ENCODE results near the gene SQOR.

Gene SQOR

DNA sequence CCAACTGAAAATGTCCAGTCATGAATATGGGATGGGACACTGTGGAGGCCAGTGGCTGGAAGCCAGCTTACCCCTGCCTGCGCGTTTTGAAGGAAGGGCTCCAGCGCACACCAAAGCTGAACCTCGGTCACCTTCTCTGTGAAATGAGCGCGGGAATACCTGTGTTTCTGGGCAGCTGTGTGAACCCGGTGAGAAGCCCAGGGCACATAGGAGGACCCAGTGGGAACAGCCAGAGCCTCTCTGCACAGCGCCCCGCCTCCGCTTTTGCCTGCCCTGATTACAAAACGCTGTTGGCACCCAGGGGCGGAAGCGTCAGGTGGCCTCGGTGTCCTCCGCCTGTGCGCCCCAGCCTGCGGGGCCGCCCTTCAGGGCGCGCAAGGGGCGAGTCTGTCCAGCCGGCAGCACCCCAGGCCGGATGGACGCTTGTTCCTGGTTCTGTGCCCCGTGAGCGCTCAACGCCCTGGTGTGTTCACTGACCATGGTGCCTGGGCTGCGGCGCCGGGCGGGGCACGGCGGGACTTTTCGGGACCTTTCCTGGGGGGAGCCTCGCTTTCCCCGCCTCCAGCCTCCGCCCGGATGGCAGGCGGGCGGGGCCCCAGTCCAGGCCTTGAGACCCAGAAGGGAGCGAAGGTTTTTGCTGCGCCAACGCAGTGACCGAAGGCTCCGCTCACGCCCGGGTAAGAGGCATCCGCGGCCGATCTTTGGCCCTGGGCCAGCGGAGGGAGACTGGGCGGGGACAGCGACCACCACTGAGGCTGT is at the start of gene SQOR:
SQOR (plus strand) TSS at position 598 of the 759 bp plus-strand sequence. CDS start 23,895 bp downstream, outside the sequence.
- DNase-seq = peak; percentile 83

DNA sequence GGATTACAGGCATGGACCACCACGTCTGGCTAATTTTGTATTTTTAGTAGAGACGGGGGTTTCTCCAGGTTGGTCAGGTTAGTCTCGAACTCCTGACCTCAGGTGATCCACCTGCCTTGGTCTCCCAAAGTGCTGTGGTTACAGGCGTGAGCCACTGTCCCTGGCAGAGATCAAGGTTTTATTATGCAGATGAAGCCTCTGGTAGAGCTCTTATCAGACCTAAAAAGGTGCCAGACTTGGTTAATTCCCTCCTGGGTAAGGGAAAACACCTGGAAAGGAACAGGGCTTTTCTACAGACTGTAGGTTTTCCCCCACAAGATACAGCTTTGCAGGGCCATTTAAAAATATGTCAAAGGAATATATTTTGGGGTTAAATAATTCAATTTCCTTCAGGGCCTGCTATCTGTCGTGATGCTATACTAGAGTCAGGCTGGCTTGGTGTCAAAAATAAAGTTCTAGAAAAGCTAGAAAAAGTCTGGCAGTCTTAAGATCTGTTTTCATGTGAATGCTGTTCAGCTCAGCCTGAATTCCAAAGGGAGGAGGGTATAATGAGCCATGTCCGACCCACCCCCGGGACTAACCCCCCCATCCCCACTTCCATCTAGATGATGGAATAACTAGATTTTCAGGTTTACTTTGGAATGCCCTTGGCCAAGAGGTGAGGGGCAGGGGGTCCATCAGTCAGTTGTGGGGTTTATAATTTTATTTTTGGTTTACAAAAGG is 49.6 kb upstream of the SQOR start:
- DNase-seq = no peak

DNA sequence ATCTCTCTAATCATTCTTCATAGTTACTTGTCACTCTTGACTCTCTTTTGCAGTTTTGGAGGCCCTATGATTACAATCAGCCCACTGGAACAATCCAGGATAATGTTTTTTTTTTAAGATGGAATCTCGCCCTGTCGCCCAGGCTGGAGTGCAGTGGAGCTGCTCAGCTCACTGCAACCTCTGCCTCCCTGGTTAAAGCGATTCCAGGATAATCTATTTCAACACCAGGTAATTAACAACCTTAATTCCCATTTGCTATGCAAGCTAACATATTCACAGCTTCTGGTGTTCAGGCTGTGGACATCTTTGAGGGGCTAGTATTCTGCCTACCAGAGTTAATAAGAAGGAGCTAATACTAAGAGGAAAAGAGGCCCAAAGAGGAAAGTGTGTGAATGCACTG is 48.7 kb upstream of the SQOR start:
- no peak for DNase-seq

DNA sequence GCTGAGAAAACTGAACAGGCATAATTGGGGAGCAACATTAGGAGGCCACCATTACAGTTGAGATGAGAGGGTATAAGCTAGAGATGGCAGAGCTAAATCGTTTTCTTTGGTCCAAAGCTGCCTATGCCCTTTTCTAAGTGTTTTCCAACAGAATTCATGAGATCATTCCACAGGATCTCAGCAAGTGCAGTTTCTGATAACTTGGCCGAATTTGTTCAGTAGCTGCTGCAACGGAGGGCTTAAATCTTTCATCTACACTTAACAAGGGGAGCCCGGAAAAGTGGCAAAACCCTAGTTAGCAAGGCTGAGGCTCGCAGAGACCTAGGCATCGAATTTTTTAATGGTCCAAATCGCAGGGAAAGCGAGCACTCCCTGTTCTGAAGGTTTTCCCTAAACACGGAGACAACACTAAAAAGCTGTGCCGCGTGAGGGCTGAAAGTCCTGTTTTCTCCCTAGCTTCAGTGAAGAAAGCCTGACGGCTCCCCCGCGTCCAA is 48.2 kb upstream of the SQOR start:
- DNase-seq = no peak

DNA sequence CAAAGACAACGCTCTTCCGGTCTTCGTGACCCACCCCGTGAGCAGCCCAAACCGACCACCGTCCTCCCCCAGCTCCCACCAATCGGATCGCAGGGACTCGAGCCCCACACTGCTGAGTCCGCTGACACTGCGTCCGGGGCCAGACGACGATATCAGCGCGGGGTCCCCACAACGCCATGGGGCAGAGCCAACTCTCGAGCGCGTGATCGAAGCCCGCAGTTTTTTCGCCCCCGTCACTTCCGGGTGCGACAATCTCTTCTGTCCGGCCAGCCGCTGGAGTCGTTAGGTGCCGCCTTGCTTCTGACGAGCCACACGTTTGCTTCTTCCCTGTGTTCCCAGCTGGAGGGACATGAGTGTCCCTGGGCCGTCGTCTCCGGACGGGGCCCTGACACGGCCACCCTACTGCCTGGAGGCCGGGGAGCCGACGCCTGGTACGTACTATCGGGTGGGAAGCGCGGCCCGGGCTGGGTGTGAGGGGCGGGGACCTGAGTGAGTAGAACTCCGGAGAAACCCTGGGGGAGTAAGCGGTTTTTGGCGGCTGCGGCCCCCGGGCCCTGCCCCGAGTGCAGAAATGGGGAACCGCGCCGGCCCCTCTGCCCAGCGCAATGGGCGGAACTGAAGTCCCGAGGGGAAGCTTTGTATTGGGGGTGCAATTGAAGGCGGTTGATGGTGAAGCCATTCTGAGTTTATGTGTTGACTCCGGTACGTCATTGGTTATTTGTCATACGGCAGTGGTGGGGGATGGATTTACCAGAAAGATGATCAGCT is 47.5 kb upstream of the SQOR start, which contains the start of gene BLOC1S6:
BLOC1S6 (plus strand) TSS at position 285 of the 768 bp plus-strand sequence; CDS start at position 350, 65 bp downstream.
- peak; percentile 92 for DNase-seq

DNA sequence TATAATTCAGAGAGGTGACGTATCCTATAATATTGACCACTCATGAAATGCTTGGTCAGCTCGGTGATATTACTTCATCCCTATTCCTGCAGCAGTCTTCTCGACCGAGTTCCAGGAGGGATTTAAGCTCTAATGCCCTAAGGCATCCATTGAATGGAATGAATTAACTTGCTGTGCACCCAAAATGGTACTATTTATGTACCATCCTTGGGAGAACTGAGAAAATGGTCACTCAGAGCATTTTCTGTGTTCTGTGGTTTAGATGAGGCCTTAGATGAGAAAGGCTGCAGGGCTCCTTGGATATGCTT is 47.0 kb upstream of the SQOR start:
- DNase-seq = no peak

DNA sequence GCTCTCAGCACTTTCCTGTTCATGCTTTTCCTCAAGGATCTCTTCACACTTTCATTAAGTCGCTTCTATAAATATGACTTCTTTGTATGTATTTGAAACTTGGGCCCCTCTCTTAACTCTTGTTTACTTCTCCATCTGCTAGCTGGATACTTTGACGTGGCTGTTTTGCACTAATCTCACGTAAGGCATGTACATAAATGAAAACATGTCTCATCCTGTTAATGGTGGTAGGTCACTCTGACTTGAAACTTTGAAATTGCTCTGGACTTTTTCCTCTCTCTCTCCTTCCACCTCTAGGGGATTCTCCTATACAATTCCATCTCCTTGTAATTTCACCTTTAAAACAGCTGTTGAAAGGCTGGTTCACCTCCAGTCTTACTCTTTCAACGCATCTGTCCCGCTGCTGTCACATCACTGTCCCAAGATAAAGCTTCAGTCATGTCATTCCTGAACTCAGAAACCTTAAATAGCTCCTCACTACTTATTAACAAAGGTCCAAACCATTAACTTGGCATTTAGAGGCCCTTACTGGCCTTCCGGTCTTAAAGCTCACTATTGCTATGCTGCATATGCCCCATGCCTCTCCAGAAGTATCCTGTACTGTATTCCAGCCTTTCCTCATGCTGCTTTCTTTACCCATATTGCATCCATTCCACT is 46.5 kb upstream of the SQOR start:
- DNase-seq = no peak

DNA sequence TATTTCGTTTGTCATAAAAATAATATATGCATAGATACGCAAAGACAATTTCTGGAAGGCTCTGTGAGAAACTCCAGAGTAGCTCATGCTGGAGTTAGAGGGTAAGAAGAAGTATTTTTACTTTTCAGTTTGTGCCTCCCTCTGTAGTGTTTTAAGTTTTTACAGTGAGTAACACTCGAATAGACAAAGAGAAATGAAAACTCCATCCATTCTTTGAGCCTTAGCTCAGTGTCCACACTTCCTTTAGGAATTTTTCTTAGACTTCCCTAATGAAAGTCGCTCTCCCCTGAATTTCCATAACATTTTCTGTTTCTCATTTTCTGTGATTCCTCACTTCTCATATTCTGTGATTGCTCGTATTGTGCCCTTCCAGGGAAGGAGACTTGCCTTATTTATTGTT is 45.6 kb upstream of the SQOR start:
- no peak for DNase-seq

DNA sequence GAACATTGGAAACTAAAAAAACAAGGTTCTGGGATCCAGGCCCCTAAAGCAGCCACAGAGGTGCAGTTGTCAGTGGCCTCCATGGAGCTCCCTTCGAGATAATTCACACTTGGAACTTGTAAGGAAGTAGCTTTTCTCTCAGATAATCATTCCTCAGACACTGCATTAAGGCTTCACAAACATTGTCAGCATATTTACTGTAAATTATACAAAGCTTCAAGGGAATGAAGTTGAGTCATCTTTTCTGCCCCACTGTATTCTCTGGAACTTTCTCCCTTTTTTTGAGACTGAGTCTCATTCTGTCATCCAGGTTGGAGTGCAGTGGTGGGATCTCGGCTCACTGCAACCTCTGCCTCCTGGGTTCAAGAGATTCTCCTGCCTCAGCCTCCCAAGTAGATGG is 40.5 kb upstream of the SQOR start:
- no peak for DNase-seq

DNA sequence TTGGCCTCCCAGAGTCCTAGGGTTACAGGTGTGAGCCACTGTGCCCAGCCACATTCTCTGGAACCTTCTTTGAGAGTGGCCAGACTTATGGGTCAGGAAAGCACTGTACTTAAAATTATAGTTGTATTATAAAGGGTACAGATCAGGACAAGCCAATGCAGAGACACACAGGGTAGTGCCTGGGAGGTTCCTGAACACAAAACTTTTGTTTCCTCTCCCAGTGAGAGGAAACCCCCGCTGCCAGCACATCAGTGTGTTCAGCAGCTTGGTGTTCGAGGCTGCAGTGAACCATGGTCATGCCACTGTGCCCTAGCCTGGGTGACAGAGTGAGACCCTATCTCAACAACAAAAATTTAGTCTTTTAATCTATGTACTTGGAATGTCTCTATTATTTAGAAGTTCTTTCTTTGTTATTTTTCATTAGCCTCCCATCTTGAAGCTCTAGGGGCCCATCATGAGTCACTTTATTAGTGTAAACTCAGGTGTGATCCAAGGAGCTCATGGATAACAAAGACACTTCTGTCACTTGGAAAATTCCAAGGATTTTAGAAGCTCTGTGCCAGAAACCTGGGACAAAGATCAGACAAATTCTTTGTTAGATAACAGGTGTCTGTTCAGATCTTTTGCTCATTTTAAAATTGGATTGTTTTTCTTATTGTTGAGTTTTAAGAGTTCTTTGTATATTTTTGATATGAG is 39.8 kb upstream of the SQOR start:
- no peak for DNase-seq

DNA sequence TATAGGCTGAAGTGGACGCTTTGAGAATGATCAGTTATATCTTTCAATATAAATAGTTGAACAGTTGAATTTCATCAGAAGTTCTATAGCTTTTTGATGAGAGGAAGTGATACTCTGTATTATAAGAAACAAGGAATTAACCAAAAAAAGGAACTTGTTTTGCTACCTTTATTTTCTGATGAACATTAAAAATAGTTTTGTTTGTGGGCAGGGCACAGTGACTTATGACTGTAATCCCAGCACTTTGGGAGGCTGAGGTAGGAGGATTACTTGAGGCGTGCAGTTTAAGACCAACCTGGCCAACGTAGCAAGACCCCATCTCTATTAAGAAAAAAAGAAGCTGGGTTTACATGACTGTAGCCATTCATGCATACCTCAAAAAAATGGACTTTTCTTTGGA is 30.9 kb upstream of the SQOR start:
- no peak for DNase-seq

DNA sequence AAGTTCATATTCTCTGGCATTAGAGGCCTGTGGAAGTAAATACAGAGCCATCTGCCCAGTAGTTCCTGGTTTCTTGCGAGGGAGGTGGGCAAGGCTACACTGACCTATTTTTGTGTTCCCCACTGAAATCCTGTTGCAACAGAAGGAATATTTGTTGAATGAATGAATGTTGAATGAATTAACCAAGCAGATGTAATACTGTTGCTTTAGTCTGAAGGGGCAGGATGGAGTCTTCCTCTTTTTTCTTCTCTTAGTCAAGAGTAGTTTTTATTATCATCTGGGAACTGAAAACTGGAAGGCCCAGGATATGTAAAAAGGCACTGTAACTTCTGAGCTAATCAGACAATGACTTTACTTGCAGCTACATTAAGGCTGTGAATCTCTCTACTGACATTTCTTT is 30.5 kb upstream of the SQOR start:
- DNase-seq = no peak

DNA sequence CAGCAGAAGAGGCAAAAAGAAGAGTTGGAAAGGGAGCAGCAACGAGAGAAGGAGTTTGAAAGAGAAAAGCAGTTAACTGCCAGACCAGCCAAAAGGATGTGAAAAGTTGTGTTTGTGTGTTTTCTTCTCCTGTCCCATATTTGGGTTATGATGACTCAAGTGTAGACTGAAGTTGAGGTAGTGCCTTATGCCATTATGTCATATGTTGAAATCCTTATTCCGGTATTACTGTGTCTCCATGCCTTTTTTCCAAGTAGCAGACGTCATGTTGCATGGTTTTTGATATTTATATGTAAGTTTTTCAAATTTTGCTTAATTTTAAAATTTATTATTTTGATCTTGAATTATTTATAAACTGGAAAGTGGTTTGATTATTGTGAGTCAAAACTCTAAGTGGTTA is 28.4 kb upstream of the SQOR start:
- DNase-seq = no peak

DNA sequence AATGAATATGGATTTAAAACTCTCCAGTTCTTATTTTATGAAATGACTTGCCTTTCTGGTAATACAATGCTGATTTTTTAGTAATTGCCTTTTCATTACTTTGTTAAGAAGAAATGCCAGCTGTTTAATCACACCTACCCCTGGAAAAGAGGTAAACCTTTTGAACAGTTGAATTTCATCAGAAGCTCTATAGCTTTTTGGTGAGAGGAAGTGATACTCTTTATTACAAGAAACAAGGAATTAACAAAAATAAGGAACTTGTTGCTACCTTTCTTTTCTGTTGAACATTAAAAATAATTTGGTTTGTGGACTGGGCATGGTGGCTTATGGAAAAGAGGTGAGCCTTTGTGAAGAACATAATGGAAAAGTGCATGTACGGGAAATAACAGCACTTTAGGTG is 28.0 kb upstream of the SQOR start:
- DNase-seq = no peak

DNA sequence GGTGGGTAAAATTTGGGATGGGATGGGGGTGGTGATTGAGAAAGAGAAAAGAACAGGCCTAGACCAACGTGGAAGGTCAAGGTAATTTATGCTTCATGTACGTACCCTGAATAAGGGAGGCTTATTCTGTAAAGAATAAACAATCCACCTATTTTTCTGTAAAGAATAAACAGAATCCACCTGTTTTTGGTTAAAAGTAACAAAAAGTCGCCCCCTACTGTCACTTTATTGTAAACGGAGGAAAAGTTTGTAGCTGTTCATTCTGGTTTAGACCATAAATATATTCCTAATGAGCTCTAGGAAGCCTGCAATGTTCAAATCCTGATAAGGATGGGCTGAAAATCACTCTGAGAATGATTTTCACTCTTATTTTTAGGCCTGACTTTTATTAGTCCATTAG is 23.5 kb upstream of the SQOR start:
- DNase-seq = no peak

DNA sequence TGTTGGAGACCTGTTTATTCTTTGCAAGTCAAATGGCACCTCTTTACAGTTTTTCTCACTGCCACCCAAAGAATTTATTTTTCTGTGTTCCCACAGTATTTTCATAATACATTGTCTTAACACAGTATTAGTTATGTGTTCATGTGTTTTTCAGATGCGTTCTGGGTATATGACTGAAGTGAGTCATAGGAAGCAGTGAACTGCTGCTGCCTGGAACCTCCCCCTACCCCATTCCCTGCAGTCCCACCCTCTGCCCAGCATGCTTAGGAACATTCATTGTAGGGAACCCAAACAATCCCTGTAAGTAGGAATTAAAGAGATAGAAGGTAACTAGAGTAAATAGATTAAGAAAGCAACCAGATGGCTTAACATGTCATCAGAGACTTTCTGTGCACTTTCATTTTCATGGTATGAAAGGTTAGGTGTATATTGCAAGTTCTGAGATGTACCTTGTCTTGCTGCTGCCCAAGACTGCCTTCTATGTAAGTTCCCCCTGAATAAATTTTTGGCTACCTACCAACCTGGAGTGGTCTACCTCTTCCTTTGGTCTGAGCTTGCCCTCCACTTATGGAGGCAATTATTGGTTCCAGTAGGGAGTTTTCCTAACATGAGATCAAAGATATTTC is 21.9 kb upstream of the SQOR start:
- peak; percentile 40 for DNase-seq

DNA sequence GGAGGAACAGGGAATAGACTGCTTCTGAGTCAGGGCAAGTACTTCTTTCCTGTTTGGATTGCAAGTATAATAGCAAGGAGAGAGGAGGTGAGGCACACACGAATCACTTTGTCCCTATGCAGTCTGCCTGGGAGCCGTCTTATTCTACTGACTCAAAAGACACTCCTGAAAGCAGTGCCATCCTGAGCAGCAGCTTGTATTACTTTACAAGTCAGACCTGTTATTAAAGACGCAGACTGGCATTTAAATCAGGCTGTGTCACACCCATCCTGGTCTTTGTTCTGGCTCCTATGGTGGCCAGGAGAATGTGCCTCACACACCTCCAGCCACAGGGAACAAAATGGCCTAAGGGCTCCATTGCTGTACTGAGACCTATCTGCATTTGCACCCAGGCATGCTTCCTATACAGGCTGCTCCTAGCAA is 17.9 kb upstream of the SQOR start:
- DNase-seq = no peak

DNA sequence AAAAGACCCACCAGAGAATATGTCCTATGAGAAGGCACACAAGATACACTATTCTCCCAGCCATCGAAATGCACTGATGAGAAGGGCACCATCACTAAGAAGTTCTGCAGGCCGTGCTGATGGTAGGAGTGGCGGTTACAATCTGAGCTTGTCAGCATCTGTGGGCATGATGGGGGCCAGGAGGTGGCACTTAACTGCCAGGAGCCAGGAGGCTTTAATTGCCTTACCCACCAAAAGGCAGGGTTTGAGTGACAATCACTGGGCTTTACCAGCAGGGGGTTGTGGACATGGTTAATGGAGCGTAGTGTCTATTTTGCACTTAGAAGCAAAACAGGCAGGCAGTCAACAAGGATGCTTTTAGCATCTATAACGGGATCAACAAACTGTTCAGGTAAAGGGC is 16.0 kb upstream of the SQOR start:
- DNase-seq = no peak

DNA sequence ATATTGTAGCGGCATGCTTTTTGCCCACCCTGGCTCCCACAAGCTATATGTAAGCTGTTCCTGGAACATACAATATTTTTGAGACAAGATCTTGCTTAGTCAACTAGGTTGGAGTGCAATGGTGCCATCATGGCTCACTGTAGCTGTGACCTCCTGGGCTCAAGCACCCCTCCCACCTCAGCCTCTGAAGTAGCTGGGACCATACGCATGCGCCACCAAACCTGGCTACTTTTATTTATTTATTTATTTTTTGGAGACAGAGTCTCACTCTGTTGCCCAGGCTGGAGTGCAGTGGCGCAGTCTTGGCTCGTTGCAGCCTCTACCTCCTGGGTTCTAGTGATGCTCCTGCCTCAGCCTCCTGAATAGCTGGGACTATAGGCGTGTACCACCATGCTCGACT is 6.7 kb upstream of the SQOR start:
- DNase-seq = no peak

DNA sequence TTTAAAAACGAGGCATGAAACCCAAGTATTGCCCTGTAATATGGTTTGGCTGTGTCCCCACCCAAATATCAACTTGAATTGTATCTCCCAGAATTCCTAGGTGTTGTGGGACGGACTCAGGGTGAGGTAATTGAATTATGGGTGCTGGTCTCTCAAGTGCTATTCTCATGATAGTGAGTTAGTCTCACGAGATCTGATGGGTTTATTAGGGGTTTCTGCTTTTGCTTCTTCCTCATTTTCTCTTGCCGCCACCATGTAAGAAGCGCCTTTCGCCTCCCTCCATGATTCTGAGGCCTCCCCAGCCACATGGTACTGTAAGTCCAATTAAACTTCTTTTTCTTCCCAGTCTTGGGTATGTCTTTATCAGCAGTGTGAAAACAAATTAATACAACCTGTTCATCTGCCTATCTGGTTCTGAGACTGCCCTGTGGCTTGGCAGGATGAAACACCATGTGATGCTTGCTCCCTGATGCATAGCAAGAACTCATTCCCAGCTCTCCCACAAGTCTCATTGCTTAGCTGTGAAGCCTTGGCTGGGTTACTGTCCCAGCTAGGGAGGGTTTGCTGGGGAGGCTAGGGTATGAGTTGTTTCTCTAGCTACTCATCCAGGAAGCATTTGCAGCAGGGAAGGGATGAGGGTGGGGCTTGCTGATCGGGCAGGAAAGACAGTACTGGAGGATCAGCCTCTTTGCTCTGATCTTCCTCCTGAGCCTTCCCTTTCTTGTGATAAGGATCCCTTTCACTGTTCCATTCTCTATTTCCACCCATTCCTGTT is 3.7 kb upstream of the SQOR start:
- peak; percentile 89 for DNase-seq

DNA sequence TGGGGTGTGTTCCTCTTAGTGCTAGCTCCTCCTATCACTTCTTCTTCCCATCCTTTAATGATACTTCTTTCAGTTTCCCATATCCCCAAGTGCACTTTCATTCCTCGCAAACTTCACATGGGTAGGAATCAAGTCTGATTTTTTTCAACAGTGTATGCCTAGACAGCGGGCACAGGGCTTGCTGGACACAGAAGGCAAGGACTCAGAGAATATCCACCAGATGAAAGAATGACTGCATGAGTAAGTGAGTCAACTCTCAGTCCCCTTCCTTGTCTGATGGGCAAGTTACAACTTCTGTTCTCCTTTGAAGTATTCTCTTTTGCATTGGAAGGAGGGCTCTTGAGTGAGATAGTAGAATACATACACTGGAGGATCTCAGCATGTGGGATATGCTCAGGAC is 3.1 kb upstream of the SQOR start:
- DNase-seq = no peak

All from EL (cell line).